OCI-LY1 (cell line): Measurements from ENCODE around the gene SAMD13.

Experiments used
- CTCF ChIP-seq: fragments of 200-600 bp; sonication (generic), shearing (Covaris generic); IDR thresholded peaks from 2 replicates; pipeline ENCODE4 v1.5.1; 2017; ENCODE audit warnings: mild to moderate bottlenecking, antibody characterized with exemption, low read length, moderate library complexity, mixed read lengths
- EZH2 ChIP-seq: fragments of 200-600 bp; sonication (generic), shearing (Covaris generic); IDR thresholded peaks from 2 replicates; pipeline ENCODE4 v1.8.0; 2017; ENCODE audit warnings: borderline replicate concordance, mixed run types, mild to moderate bottlenecking, antibody characterized with exemption, low read length, moderate library complexity, mixed read lengths

- TF ChIP-seq CTCF (no peak), EZH2 (no peak)
Observed at GRCh38 chr1:84367219-84367618, 65.7 kb downstream of the SAMD13 start.
